Measurements from ENCODE around the gene NDUFB11. TPM values are rescaled to one million over a fixed set of nuclear protein-coding genes. Genes with fewer than 3 reads are reported as not detected.

Gene NDUFB11
- total and polyA plus RNA-seq, 9 of the 15 experiments (the other 6 are each of a cell fraction or from before 2014, with no cell fraction given), result 20.9 to 269 (median 86.8) TPM

DNA sequence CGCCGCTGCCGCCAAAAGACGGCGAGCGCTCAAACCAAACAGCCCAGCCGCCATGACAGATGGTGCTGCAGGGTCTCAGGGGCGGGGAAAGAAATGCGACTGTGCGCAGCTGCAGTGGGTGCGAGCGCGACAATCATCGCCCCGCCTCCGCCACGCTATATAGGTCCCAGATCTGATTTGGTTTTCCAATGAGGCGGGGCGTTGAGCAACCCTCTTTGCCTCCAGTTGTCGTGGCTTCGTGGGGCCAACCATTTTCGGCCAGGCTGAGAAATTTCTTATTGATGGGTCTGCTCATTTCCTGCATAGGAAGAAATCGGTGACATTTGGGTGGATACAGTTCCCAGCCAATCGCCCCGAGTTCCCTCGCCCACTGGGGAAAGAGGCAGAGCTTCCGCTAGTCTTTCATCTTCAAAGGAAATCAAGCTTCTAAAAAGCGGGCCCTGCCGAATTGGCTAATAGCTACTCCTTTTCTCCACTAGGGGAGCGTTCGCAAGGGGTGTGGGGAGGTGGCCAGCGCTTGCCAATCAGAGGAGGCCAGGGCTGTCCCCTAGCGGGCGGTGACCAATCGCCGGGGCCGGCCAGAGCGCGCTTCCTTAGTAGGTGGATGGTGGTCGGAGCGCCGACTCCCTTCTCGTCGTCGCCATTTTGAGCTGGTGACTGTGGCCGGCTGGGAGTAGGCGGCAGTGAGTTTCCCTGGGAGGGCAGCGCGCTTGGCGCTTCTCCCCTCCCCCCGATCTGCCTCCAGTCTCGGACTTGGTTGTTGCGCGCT, at the start of gene NDUFB11, which contains the start of gene RBM10 (continued):
- TF ChIP-seq NCOR1 (IDR thresholded peaks at IDR 0.05), result no peak
- TF ChIP-seq FOXA3 (CRISPR knock-in tag; conservative IDR thresholded peaks at IDR 0.05 in 1 of 2, IDR thresholded peaks at IDR 0.05 in 1 of 2), result no peak
- TF ChIP-seq OTX1 (CRISPR knock-in tag; IDR thresholded peaks at IDR 0.05), result no peak
- TF ChIP-seq MYC (IDR thresholded peaks at IDR 0.05; ENCODE audit: low read depth, low read length), result no peak; the same call in none of the 2 replicates
- no peak for TF ChIP-seq MYC (CRISPR knock-in tag; IDR thresholded peaks at IDR 0.05; ENCODE audit: borderline replicate concordance, low read depth)
- TF ChIP-seq HOXB6 (CRISPR knock-in tag; IDR thresholded peaks at IDR 0.05; ENCODE audit: borderline replicate concordance), result no peak
- TF ChIP-seq E2F5 (CRISPR knock-in tag; IDR thresholded peaks at IDR 0.05), result no peak
- TF ChIP-seq CHD2 (IDR thresholded peaks at IDR 0.05; ENCODE audit: low read depth, low read length), result no peak
- TF ChIP-seq, protein P1, sequence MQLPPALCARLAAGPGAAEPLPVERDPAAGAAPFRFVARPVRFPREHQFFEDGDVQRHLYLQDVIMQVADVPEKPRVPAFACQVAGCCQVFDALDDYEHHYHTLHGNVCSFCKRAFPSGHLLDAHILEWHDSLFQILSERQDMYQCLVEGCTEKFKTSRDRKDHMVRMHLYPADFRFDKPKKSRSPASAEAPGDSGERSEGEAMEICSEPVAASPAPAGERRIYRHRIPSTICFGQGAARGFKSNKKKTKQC (CRISPR knock-in tag; IDR thresholded peaks at IDR 0.05), result 0 out of 2 replicates have a peak, but pooled peaks have one; percentile 15
- TF ChIP-seq, protein P2, sequence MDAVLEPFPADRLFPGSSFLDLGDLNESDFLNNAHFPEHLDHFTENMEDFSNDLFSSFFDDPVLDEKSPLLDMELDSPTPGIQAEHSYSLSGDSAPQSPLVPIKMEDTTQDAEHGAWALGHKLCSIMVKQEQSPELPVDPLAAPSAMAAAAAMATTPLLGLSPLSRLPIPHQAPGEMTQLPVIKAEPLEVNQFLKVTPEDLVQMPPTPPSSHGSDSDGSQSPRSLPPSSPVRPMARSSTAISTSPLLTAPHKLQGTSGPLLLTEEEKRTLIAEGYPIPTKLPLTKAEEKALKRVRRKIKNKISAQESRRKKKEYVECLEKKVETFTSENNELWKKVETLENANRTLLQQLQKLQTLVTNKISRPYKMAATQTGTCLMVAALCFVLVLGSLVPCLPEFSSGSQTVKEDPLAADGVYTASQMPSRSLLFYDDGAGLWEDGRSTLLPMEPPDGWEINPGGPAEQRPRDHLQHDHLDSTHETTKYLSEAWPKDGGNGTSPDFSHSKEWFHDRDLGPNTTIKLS (IDR thresholded peaks at IDR 0.05; ENCODE audit: borderline replicate concordance, low read depth), result peak; percentile 88
- TF ChIP-seq ZHX1 (conservative IDR thresholded peaks at IDR 0.05; ENCODE audit: low read length), result no peak
- no peak for TF ChIP-seq COPS2 (conservative IDR thresholded peaks at IDR 0.05)
- TF ChIP-seq, protein P3, sequence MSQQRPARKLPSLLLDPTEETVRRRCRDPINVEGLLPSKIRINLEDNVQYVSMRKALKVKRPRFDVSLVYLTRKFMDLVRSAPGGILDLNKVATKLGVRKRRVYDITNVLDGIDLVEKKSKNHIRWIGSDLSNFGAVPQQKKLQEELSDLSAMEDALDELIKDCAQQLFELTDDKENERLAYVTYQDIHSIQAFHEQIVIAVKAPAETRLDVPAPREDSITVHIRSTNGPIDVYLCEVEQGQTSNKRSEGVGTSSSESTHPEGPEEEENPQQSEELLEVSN (IDR thresholded peaks at IDR 0.05; ENCODE audit: borderline replicate concordance in 1 of 2, extremely low read depth in 1 of 2, insufficient read depth in 1 of 2, insufficient read length in 1 of 2, low read depth in 1 of 2, low read length in 1 of 2, poor library complexity in 1 of 2, severe bottlenecking in 1 of 2), result peak in 1 of 2 experiments; percentile 72
- TF ChIP-seq, protein P4, sequence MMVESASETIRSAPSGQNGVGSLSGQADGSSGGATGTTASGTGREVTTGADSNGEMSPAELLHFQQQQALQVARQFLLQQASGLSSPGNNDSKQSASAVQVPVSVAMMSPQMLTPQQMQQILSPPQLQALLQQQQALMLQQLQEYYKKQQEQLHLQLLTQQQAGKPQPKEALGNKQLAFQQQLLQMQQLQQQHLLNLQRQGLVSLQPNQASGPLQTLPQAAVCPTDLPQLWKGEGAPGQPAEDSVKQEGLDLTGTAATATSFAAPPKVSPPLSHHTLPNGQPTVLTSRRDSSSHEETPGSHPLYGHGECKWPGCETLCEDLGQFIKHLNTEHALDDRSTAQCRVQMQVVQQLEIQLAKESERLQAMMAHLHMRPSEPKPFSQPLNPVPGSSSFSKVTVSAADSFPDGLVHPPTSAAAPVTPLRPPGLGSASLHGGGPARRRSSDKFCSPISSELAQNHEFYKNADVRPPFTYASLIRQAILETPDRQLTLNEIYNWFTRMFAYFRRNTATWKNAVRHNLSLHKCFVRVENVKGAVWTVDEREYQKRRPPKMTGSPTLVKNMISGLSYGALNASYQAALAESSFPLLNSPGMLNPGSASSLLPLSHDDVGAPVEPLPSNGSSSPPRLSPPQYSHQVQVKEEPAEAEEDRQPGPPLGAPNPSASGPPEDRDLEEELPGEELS (CRISPR knock-in tag; IDR thresholded peaks at IDR 0.05; ENCODE audit: borderline replicate concordance), result no peak
- no peak for TF ChIP-seq NCOA1 (IDR thresholded peaks at IDR 0.05; ENCODE audit: low read depth)
